ENCODE measurements around the gene CNTN4. TPM values are rescaled to one million over a fixed set of nuclear protein-coding genes. Genes with fewer than 3 reads are reported as not detected.
"Not testable (repeated sequence)": the region's sequence is repeated elsewhere in the genome, so short reads cannot be mapped to it uniquely, and the experiment has no call there.

CNTN4 gene
- total RNA-seq, 3 donors from 2014 or later (not counting 1 experiment from before 2014, with no cell fraction given), result not detected

DNA sequence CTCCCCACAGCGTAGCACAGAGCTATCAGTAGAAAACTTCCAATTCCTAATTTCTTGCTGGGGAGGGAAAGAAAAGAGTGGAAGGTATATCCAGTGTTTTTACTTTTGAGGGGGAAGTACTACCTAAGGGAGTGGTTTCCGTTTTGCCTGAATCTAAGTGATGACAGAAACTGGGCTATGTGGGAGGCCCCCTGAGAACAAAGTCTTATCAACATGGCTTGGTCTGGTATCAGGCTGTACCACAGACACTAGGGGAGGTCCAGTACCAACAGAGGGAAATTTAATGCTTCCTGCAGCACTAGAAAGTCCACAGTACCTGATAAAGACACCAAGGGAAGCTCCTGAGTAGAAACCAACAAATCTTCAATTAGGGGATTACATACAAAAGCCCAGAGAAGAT lies 812.3 kb downstream of the CNTN4 start:
- no peaks in the 10 kb centered on the region for H3K9me3 Mint-ChIP-seq
- H3K4me1 Mint-ChIP-seq, result no peaks in the 10 kb centered on the region
- no peaks in the 10 kb centered on the region for H3K27me3 ChIP-seq (ENCODE audit: control insufficient read depth, insufficient read depth, low read length)
- H3K36me3 ChIP-seq (ENCODE audit: control insufficient read depth, insufficient read depth, low read length), result no peaks in the 10 kb centered on the region
- no peak overlapping the region for H3K27ac ChIP-seq (ENCODE audit: low read length)
- TF ChIP-seq, protein P1, sequence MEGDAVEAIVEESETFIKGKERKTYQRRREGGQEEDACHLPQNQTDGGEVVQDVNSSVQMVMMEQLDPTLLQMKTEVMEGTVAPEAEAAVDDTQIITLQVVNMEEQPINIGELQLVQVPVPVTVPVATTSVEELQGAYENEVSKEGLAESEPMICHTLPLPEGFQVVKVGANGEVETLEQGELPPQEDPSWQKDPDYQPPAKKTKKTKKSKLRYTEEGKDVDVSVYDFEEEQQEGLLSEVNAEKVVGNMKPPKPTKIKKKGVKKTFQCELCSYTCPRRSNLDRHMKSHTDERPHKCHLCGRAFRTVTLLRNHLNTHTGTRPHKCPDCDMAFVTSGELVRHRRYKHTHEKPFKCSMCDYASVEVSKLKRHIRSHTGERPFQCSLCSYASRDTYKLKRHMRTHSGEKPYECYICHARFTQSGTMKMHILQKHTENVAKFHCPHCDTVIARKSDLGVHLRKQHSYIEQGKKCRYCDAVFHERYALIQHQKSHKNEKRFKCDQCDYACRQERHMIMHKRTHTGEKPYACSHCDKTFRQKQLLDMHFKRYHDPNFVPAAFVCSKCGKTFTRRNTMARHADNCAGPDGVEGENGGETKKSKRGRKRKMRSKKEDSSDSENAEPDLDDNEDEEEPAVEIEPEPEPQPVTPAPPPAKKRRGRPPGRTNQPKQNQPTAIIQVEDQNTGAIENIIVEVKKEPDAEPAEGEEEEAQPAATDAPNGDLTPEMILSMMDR (IDR thresholded peaks at IDR 0.05), result no peak
- no peaks in the 10 kb centered on the region for H3K36me3 Mint-ChIP-seq
- peaks cover 2 to 8% of the 10 kb centered on the region in 2 donors for H3K27me3 Mint-ChIP-seq (ENCODE audit: low read depth in 2 of 2)
- H3K9me3 ChIP-seq (ENCODE audit: control insufficient read depth, insufficient read depth, low read length), result no peaks in the 10 kb centered on the region
- H3K4me1 ChIP-seq (ENCODE audit: control insufficient read depth, insufficient read depth, low read length), result no peaks in the 10 kb centered on the region
- H3K4me3 ChIP-seq (ENCODE audit: low read length), result no peak overlapping the region
- H3K27ac Mint-ChIP-seq, result no peak overlapping the region
- ATAC-seq, result no peak
- H3K4me3 Mint-ChIP-seq, result no peak overlapping the region
- no peak for DNase-seq
- intact Hi-C loops (cut with micrococcal nuclease), result no loop called here
- WGBS (ENCODE audit: insufficient coverage), result 63% methylated on average over 1 of the region's 2 CpGs

DNA sequence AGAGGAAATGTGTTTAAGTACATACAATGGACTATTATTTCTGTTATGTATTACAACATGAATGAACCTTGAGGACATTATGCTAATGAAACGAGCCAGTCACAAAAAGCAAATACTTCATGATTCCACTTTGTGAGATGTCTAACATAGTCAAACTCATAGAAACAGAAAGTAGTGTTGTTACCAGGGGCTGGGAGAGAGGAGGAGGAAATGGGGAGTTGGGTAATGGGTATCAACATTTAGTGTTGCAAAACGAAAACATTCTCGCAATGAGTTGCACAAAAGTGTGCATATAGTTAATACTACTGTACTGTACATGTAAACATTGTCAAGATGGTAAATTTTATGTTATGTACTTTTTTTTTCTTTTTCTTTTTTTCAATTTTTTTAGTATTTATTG lies 817.2 kb downstream of the CNTN4 start:
- Mint-ChIP-seq H3K4me3 (no peak overlapping the region), H3K27ac (no peak overlapping the region), H3K4me1 (no peaks in the 10 kb centered on the region), H3K9me3 (no peaks in the 10 kb centered on the region), H3K27me3 (ENCODE audit: low read depth in 2 of 2) (peaks cover 0 to 8% of the 10 kb centered on the region in 2 donors), H3K36me3 (no peaks in the 10 kb centered on the region)
- TF ChIP-seq, protein P1 (IDR thresholded peaks at IDR 0.05), result no peak
- no peaks in the 10 kb centered on the region for H3K4me1 ChIP-seq (ENCODE audit: control insufficient read depth, insufficient read depth, low read length)
- no peaks in the 10 kb centered on the region for H3K9me3 ChIP-seq (ENCODE audit: control insufficient read depth, insufficient read depth, low read length)
- no peak for ATAC-seq
- DNase-seq, result no peak
- no peaks in the 10 kb centered on the region for H3K27me3 ChIP-seq (ENCODE audit: control insufficient read depth, insufficient read depth, low read length)
- intact Hi-C loops (cut with micrococcal nuclease), result no loop called here
- H3K4me3 ChIP-seq (ENCODE audit: low read length), result no peak overlapping the region
- 71% methylated on average over 2 of the region's 3 CpGs for WGBS (ENCODE audit: insufficient coverage)
- H3K36me3 ChIP-seq (ENCODE audit: control insufficient read depth, insufficient read depth, low read length), result no peaks in the 10 kb centered on the region
- H3K27ac ChIP-seq (ENCODE audit: low read length), result no peak overlapping the region

DNA sequence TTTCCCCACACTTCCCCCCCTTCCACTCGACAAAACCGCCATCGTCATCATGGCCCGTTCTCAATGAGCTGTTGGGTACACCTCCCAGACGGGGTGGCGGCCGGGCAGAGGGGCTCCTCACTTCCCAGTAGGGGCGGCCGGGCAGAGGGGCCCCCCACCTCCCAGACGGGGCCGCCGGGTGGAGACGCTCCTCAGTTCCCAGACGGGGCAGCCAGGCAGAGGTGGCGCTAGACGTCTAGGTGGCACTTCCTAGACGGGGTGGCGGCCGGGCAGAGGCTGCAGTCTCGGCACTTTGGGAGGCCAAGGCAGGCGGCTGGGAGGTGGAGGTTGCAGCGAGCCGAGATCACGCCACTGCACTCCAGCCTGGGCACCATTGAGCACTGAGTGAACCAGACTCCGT lies 818.0 kb downstream of the CNTN4 start:
- H3K36me3 Mint-ChIP-seq; H3K9me3 ChIP-seq (ENCODE audit: control insufficient read depth, insufficient read depth, low read length); H3K27ac Mint-ChIP-seq; H3K9me3 Mint-ChIP-seq; DNase-seq; H3K4me1 ChIP-seq (ENCODE audit: control insufficient read depth, insufficient read depth, low read length); H3K36me3 ChIP-seq (ENCODE audit: control insufficient read depth, insufficient read depth, low read length); H3K4me3 Mint-ChIP-seq; H3K27ac ChIP-seq (ENCODE audit: low read length); H3K27me3 Mint-ChIP-seq (ENCODE audit: low read depth in 2 of 2); H3K4me1 Mint-ChIP-seq; H3K4me3 ChIP-seq (ENCODE audit: low read length); ATAC-seq; intact Hi-C loops (cut with micrococcal nuclease); H3K27me3 ChIP-seq (ENCODE audit: control insufficient read depth, insufficient read depth, low read length): not testable (repeated sequence)
- 97% methylated on average over 20 of the region's 25 CpGs for WGBS (ENCODE audit: insufficient coverage)

DNA sequence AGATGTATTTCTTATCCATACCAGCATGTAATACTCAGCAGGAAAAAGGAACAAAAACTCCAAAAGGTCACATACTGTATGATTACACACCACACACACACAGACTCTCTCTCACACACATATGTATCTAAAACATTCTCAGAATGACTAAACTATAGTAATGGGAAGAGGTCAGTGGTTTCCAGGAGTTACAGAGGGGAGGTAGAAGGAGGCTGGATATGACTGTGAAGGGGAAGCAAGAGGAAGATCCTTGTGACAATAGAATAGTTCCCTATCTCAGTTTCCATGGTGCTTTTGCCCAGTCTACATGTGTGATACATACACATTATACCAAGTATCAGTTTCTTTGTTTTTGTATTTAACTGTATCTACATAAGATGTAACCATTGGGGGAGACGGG lies 821.4 kb downstream of the CNTN4 start:
- no peak overlapping the region for H3K27ac Mint-ChIP-seq
- ATAC-seq (no peak), DNase-seq (no peak)
- Histone ChIP-seq H3K4me3 (ENCODE audit: low read length) (no peak overlapping the region), H3K27me3 (ENCODE audit: control insufficient read depth, insufficient read depth, low read length) (no peaks in the 10 kb centered on the region), H3K27ac (ENCODE audit: low read length) (no peak overlapping the region), H3K36me3 (ENCODE audit: control insufficient read depth, insufficient read depth, low read length) (no peaks in the 10 kb centered on the region), H3K9me3 (ENCODE audit: control insufficient read depth, insufficient read depth, low read length) (no peaks in the 10 kb centered on the region), H3K4me1 (ENCODE audit: control insufficient read depth, insufficient read depth, low read length) (no peaks in the 10 kb centered on the region)
- H3K4me3 Mint-ChIP-seq, result no peak overlapping the region
- no peaks in the 10 kb centered on the region for H3K36me3 Mint-ChIP-seq
- H3K27me3 Mint-ChIP-seq (ENCODE audit: low read depth in 2 of 2), result peaks cover 0 to 6% of the 10 kb centered on the region in 2 donors
- intact Hi-C loops (cut with micrococcal nuclease), result no loop called here
- no CpG with 5 or more reads among the region's 1 CpG for WGBS (ENCODE audit: insufficient coverage)
- H3K4me1 Mint-ChIP-seq, result no peaks in the 10 kb centered on the region
- TF ChIP-seq, protein P1 (IDR thresholded peaks at IDR 0.05), result no peak
- no peaks in the 10 kb centered on the region for H3K9me3 Mint-ChIP-seq
